CD14-positive monocyte (primary cell): ENCODE data around the gene NUDT17. TPM values are rescaled to one million over a fixed set of nuclear protein-coding genes. Genes with fewer than 3 reads are reported as not detected.

Source experiments
- DNase-seq, 3 donors: peaks; one replicate each; pipeline ENCODE4 v3.0.0-alpha.2; 2011 to 2022
- H2AFZ ChIP-seq: 2 replicates; pipeline ENCODE4 v1.6.0; 2012; ENCODE audit warnings: mild to moderate bottlenecking, low read depth, low read length, inconsistent platforms; ENCODE audit not compliant: insufficient read depth, poor library complexity, severe bottlenecking
- H3K27ac ChIP-seq, 2 donors: 1 replicate in 1 of 2; 2 replicates in 1 of 2; pipeline ENCODE4 v1.5.1; 2012 to 2013; ENCODE audit warnings: low read length in 2 of 2, control low read depth in 1 of 2, inconsistent platforms in 1 of 2, low read depth in 1 of 2, mild to moderate bottlenecking in 1 of 2
- H3K27me3 ChIP-seq, 2 donors: one replicate each; pipeline versions ENCODE4 v1.6.0 to v1.6.1; 2011 to 2013; ENCODE audit warnings: low read length in 2 of 2; ENCODE audit not compliant: control insufficient read depth in 2 of 2, insufficient read depth in 2 of 2
- H3K36me3 ChIP-seq, 2 donors: replicated peaks in 1 of 2; 1 replicate in 1 of 2; 2 replicates in 1 of 2; pipeline versions ENCODE4 v1.5.1 to v1.6.1; 2012 to 2013; ENCODE audit warnings: low read length in 2 of 2, control low read depth in 1 of 2, inconsistent platforms in 1 of 2, mild to moderate bottlenecking in 1 of 2; ENCODE audit not compliant: insufficient read depth in 2 of 2, control insufficient read depth in 1 of 2
- H3K4me1 ChIP-seq, 2 donors: 1 replicate in 1 of 2; 2 replicates in 1 of 2; pipeline versions ENCODE4 v1.5.1 to v1.6.1; 2012 to 2013; ENCODE audit warnings: low read length in 2 of 2, control low read depth in 1 of 2, inconsistent platforms in 1 of 2, mild to moderate bottlenecking in 1 of 2, moderate library complexity in 1 of 2; ENCODE audit not compliant: insufficient read depth in 2 of 2, control insufficient read depth in 1 of 2
- H3K4me2 ChIP-seq: replicated peaks from 2 replicates; pipeline ENCODE3; 2012; ENCODE audit warnings: low read length, moderate library complexity, mild to moderate bottlenecking; ENCODE audit not compliant: poor library complexity, severe bottlenecking; ENCODE audit errors: extremely low read depth
- H3K4me3 ChIP-seq, 3 experiments: fragments of 200-600 bp in 1 of 3; sonication (generic) in 1 of 3; replicated peaks in 1 of 3; 1 replicate in 2 of 3; 2 replicates in 1 of 3; pipeline ENCODE4 v1.5.1; 2011 to 2013; ENCODE audit warnings: low read length in 3 of 3, mild to moderate bottlenecking in 3 of 3, control low read depth in 2 of 3, low read depth in 2 of 3, inconsistent platforms in 1 of 3, moderate library complexity in 1 of 3
- H3K79me2 ChIP-seq: 2 replicates; pipeline ENCODE4 v1.6.0; 2012; ENCODE audit warnings: mild to moderate bottlenecking, control low read depth, inconsistent platforms, low read length, moderate library complexity; ENCODE audit not compliant: insufficient read depth
- H3K9ac ChIP-seq: 2 replicates; pipeline ENCODE4 v1.6.0; 2017; ENCODE audit warnings: low read length, mild to moderate bottlenecking; ENCODE audit not compliant: insufficient read depth, poor library complexity, severe bottlenecking
- H3K9me3 ChIP-seq, 2 donors: replicated peaks in 1 of 2; 1 replicate in 1 of 2; 2 replicates in 1 of 2; pipeline versions ENCODE4 v1.5.1 to v1.6.1; 2012 to 2013; ENCODE audit warnings: low read length in 2 of 2, control low read depth in 1 of 2; ENCODE audit not compliant: control insufficient read depth in 1 of 2, insufficient read depth in 1 of 2
- H4K20me1 ChIP-seq: 2 replicates; pipeline ENCODE4 v1.6.0; 2012; ENCODE audit warnings: mild to moderate bottlenecking, low read length, control low read depth, moderate library complexity; ENCODE audit not compliant: insufficient read depth
- H3K27ac Mint-ChIP-seq, 7 donors: one replicate each; pipeline ENCODE4 v1.8.0; 2020; ENCODE audit warnings: mild to moderate bottlenecking in 7 of 7, mixed read lengths in 7 of 7, moderate library complexity in 6 of 7, inconsistent platforms in 2 of 7
- H3K27me3 Mint-ChIP-seq, 3 donors: one replicate each; pipeline ENCODE4 v1.8.0; 2021 to 2022; ENCODE audit warnings: low read depth in 3 of 3, mild to moderate bottlenecking in 3 of 3, mixed read lengths in 3 of 3, moderate library complexity in 3 of 3, inconsistent platforms in 1 of 3
- H3K36me3 Mint-ChIP-seq, 2 donors: one replicate each; pipeline ENCODE4 v1.8.0; 2020; ENCODE audit warnings: mixed read lengths in 2 of 2, inconsistent platforms in 1 of 2, mild to moderate bottlenecking in 1 of 2
- H3K4me1 Mint-ChIP-seq: one replicate; pipeline ENCODE4 v1.8.0; 2020; ENCODE audit warnings: mild to moderate bottlenecking, mixed read lengths
- H3K4me3 Mint-ChIP-seq, 2 donors: one replicate each; pipeline ENCODE4 v1.8.0; 2020; ENCODE audit warnings: mild to moderate bottlenecking in 2 of 2, mixed read lengths in 2 of 2, moderate library complexity in 1 of 2
- H3K9me3 Mint-ChIP-seq, 7 donors: one replicate each; pipeline ENCODE4 v1.8.0; 2020 to 2022; ENCODE audit warnings: mixed read lengths in 7 of 7, mild to moderate bottlenecking in 6 of 7, moderate library complexity in 6 of 7, inconsistent platforms in 2 of 7
- CTCF ChIP-seq: fragments of 200-600 bp; IDR thresholded peaks from one replicate; pipeline ENCODE4 v1.8.0; 2022; ENCODE audit warnings: antibody characterized with exemption, mild to moderate bottlenecking
- WGBS: methylation state at CpG from one replicate; pipeline ENCODE4 v1.1.5; 2013; ENCODE audit warnings: missing lambda C conversion rate; ENCODE audit not compliant: insufficient coverage; 5-methylcytosine and 5-hydroxymethylcytosine counted together
- intact Hi-C, 2 donors: fragments of 100-400 bp; cut with micrococcal nuclease; formaldehyde crosslinking; loops; one replicate each; pipeline versions ENCODE4 v1.15.0 to v1.15.1; 2023
- polyA plus RNA-seq, 3 donors: library from polyadenylated mRNA; depleted of rRNA in 1 of 3; unstranded in 2 of 3; stranded (reverse) in 1 of 3; fragments of 300-500 nt in 2 of 3; fragments of >200 nt in 1 of 3; fragmentation: Illumina TruSeq in 2 of 3; gene quantifications; 1 replicate in 2 of 3; 2 replicates in 1 of 3; pipeline ENCODE4 v1.2.3, GENCODE V29; 2012 to 2021

The NUDT17 gene
- polyA plus RNA-seq, 3 donors, result 2.1 to 6.4 (median 3.1) TPM

GRCh38 chr1:145878724-145879123 lies 33.3 kb downstream of the NUDT17 start:
- intact Hi-C loops, result no loop called here
- no peak for DNase-seq
- TF ChIP-seq CTCF, result no peak
- Mint-ChIP-seq H3K9me3 (peaks cover 0 to 3% (median 0%) of the 10 kb centered on the region in 7 donors), H3K4me3 (no peak overlapping the region), H3K4me1 (peaks cover 8% of the 10 kb centered on the region), H3K27ac (no peak overlapping the region), H3K36me3 (no peaks in the 10 kb centered on the region), H3K27me3 (peaks cover 0 to 9% (median 3%) of the 10 kb centered on the region in 3 donors)
- H3K27ac ChIP-seq, result no peak overlapping the region
- H3K4me2 ChIP-seq, result no peak overlapping the region
- H3K36me3 ChIP-seq, result no peaks in the 10 kb centered on the region
- no peaks in the 10 kb centered on the region for H3K79me2 ChIP-seq
- 100% methylated on average over 1 of the region's 2 CpGs for WGBS
- no peaks in the 10 kb centered on the region for H3K4me1 ChIP-seq
- H3K9me3 ChIP-seq, result no peaks in the 10 kb centered on the region
- H2AFZ ChIP-seq, result no peak overlapping the region
- H3K27me3 ChIP-seq, result no peaks in the 10 kb centered on the region
- no peaks in the 10 kb centered on the region for H4K20me1 ChIP-seq
- no peak overlapping the region for H3K4me3 ChIP-seq
- no peak overlapping the region for H3K9ac ChIP-seq

DNA sequence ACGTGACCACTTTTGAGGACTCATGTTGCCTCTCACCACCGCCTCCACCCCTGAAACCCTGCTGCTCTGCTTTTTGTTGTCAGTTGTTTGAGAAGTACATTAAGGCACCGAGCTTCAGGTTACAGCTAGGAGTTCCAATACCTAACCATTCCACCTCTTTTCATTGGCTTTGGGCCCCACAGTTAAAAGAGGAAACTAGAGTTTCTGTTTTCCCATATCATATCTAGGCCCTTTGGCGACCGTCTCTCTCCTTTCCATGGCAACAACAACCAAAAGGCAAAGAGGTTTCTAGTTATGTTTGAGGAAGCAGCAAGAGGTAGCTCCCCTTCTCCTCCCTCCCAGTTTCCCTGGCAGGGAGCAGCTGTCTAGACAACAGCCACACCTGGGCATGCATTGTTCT lies 34.3 kb downstream of the NUDT17 start:
- DNase-seq, result no peak
- Histone ChIP-seq H3K79me2 (no peaks in the 10 kb centered on the region), H3K27me3 (peaks cover 0 to 7% of the 10 kb centered on the region in 2 donors), H2AFZ (no peak overlapping the region), H3K27ac (no peak overlapping the region), H3K36me3 (no peaks in the 10 kb centered on the region), H3K9ac (no peak overlapping the region), H3K9me3 (no peaks in the 10 kb centered on the region), H4K20me1 (no peaks in the 10 kb centered on the region), H3K4me3 (no peak overlapping the region), H3K4me1 (no peaks in the 10 kb centered on the region), H3K4me2 (no peak overlapping the region)
- H3K36me3 Mint-ChIP-seq, result no peaks in the 10 kb centered on the region
- intact Hi-C loops, result no loop called here
- no peak for TF ChIP-seq CTCF
- peaks cover 0 to 3% (median 0%) of the 10 kb centered on the region in 7 donors for H3K9me3 Mint-ChIP-seq
- 100% methylated on average over 1 of the region's 5 CpGs for WGBS
- peaks cover 8% of the 10 kb centered on the region for H3K4me1 Mint-ChIP-seq
- H3K27me3 Mint-ChIP-seq, result peaks cover 3 to 14% (median 6%) of the 10 kb centered on the region in 3 donors
- no peak overlapping the region for H3K27ac Mint-ChIP-seq
- H3K4me3 Mint-ChIP-seq, result no peak overlapping the region
